H1 (cell line): ENCODE measurements around the gene DPF3. TPM values are rescaled to one million over a fixed set of nuclear protein-coding genes. Genes with fewer than 3 reads are reported as not detected.

Experiments used
- CTCF ChIA-PET: fragments of 300-600 bp; sonication (Branson Sonifier 250); formaldehyde crosslinking; loops from one replicate; lab custom pipeline; 2021; ENCODE audit not compliant: partially characterized antibody; lab: Charles Lee
- POLR2A ChIA-PET: fragments of 300-600 bp; sonication (Branson Sonifier 250); formaldehyde crosslinking; loops from one replicate; lab custom pipeline; 2021; ENCODE audit warnings: inconsistent platforms; ENCODE audit not compliant: partially characterized antibody; lab: Charles Lee
- DNase-seq, 2 experiments: peaks; one replicate each; pipeline versions ENCODE4 v3.0.0 to v3.0.0-alpha.2; 2010 to 2022; ENCODE audit warnings: low spot score in 2 of 2, low read depth in 1 of 2, mixed read lengths in 1 of 2
- FAIRE-seq: peaks from 2 replicates; lab custom pipeline; 2011; peaks lifted over from hg19 to GRCh38; lab: Jason Lieb, UNC
- H2AFZ ChIP-seq: 2 replicates; pipeline ENCODE4 v1.8.1; 2012; ENCODE audit warnings: low read length, inconsistent platforms
- H2AK5ac ChIP-seq: 2 replicates; pipeline ENCODE4 v1.6.1; 2013; ENCODE audit warnings: low read depth, low read length
- H2BK120ac ChIP-seq: replicated peaks from 2 replicates; pipeline ENCODE3; 2013; ENCODE audit warnings: low read depth, low read length, inconsistent platforms
- H2BK12ac ChIP-seq: 2 replicates; pipeline ENCODE4 v1.6.1; 2013; ENCODE audit warnings: low read depth, low read length
- H2BK15ac ChIP-seq: 2 replicates; pipeline ENCODE4 v1.6.1; 2013; ENCODE audit warnings: low read length
- H2BK20ac ChIP-seq: 2 replicates; pipeline ENCODE4 v1.6.1; 2013; ENCODE audit warnings: low read length
- H2BK5ac ChIP-seq: 2 replicates; pipeline ENCODE4 v1.6.1; 2013; ENCODE audit warnings: low read depth, low read length
- H3K14ac ChIP-seq: 2 replicates; pipeline ENCODE4 v1.6.1; 2013; ENCODE audit warnings: inconsistent platforms; ENCODE audit not compliant: insufficient read length
- H3K18ac ChIP-seq: 2 replicates; pipeline ENCODE4 v1.6.1; 2013; ENCODE audit warnings: low read length; ENCODE audit errors: extremely low read depth
- H3K23ac ChIP-seq: 2 replicates; pipeline ENCODE4 v1.6.1; 2013; ENCODE audit warnings: inconsistent platforms; ENCODE audit not compliant: insufficient read length
- H3K23me2 ChIP-seq: 2 replicates; pipeline ENCODE4 v1.6.1; 2013; ENCODE audit warnings: low read depth, low read length
- H3K27ac ChIP-seq: 2 replicates; pipeline ENCODE4 v1.6.1; 2011; ENCODE audit warnings: low read depth, low read length, inconsistent platforms
- H3K27me3 ChIP-seq, 4 experiments: replicated peaks in 1 of 4; 1 replicate in 1 of 4; 2 replicates in 3 of 4; pipeline versions ENCODE4 v1.6.1 to v1.8.1; 2011 to 2013; ENCODE audit warnings: low read length in 3 of 4, mild to moderate bottlenecking in 3 of 4, inconsistent platforms in 2 of 4, mixed read lengths in 2 of 4, moderate library complexity in 1 of 4; ENCODE audit not compliant: control insufficient read depth in 3 of 4, insufficient read depth in 3 of 4; ENCODE audit errors: extremely low read depth in 1 of 4
- H3K36me3 ChIP-seq, 4 experiments: 2 replicates each; pipeline versions ENCODE4 v1.6.1 to v1.8.1; 2011 to 2013; ENCODE audit warnings: mild to moderate bottlenecking in 4 of 4, low read length in 3 of 4, moderate library complexity in 2 of 4, control low read depth in 1 of 4, inconsistent platforms in 1 of 4; ENCODE audit not compliant: insufficient read depth in 4 of 4, control insufficient read depth in 2 of 4
- H3K4ac ChIP-seq: replicated peaks from 2 replicates; pipeline ENCODE3; 2013; ENCODE audit warnings: low read length, low read depth, mixed read lengths, inconsistent platforms; ENCODE audit not compliant: insufficient read length
- H3K4me1 ChIP-seq, 4 experiments: replicated peaks in 1 of 4; 1 replicate in 1 of 4; 2 replicates in 3 of 4; pipeline versions ENCODE4 v1.6.1 to v1.8.1; 2011 to 2013; ENCODE audit warnings: low read length in 3 of 4, inconsistent platforms in 2 of 4, mixed read lengths in 1 of 4; ENCODE audit not compliant: insufficient read depth in 4 of 4, control insufficient read depth in 3 of 4
- H3K4me2 ChIP-seq, 2 experiments: 2 replicates each; pipeline versions ENCODE4 v1.6.1 to v1.8.1; 2011 to 2013; ENCODE audit warnings: low read depth in 2 of 2, low read length in 2 of 2, control low read depth in 1 of 2, inconsistent platforms in 1 of 2, mild to moderate bottlenecking in 1 of 2; ENCODE audit not compliant: insufficient read depth in 1 of 2
- H3K4me3 ChIP-seq, 4 experiments: fragments of 200-600, 300-600 bp in 1 of 4; sonication (generic), shearing (Covaris generic), sonication (Bioruptor Twin) in 1 of 4; 2 replicates each; pipeline versions ENCODE4 v1.5.1 to v1.8.1; 2011 to 2016; ENCODE audit warnings: low read length in 4 of 4, low read depth in 3 of 4, control low read depth in 2 of 4, inconsistent platforms in 2 of 4, mild to moderate bottlenecking in 2 of 4, mixed read lengths in 1 of 4, moderate library complexity in 1 of 4; ENCODE audit not compliant: insufficient read depth in 2 of 4; ENCODE audit errors: extremely low read depth in 1 of 4
- H3K56ac ChIP-seq: replicated peaks from 2 replicates; pipeline ENCODE3; 2013; ENCODE audit warnings: low read depth, mild to moderate bottlenecking, mixed read lengths, low read length, inconsistent platforms; ENCODE audit not compliant: insufficient read length
- H3K79me1 ChIP-seq: 2 replicates; pipeline ENCODE4 v1.6.1; 2013; ENCODE audit warnings: low read depth, low read length, control low read depth
- H3K79me2 ChIP-seq, 2 experiments: 2 replicates each; pipeline versions ENCODE4 v1.6.1 to v1.8.1; 2012 to 2013; ENCODE audit warnings: low read length in 2 of 2, mild to moderate bottlenecking in 2 of 2, inconsistent platforms in 1 of 2; ENCODE audit not compliant: insufficient read depth in 2 of 2, control insufficient read depth in 1 of 2
- H3K9ac ChIP-seq, 4 experiments: replicated peaks in 1 of 4; 1 replicate in 1 of 4; 2 replicates in 3 of 4; pipeline versions ENCODE4 v1.6.1 to v1.8.1; 2011 to 2013; ENCODE audit warnings: low read depth in 3 of 4, low read length in 3 of 4, control low read depth in 2 of 4, mild to moderate bottlenecking in 2 of 4, moderate library complexity in 2 of 4, inconsistent platforms in 1 of 4; ENCODE audit errors: extremely low read depth in 1 of 4
- H3K9me3 ChIP-seq, 2 experiments: 2 replicates each; pipeline versions ENCODE4 v1.6.1 to v1.8.1; 2012 to 2013; ENCODE audit warnings: mild to moderate bottlenecking in 2 of 2, moderate library complexity in 2 of 2, control low read depth in 1 of 2, inconsistent platforms in 1 of 2, low read depth in 1 of 2, low read length in 1 of 2, mixed read lengths in 1 of 2; ENCODE audit not compliant: insufficient read depth in 2 of 2
- H4K20me1 ChIP-seq, 2 experiments: replicated peaks in 1 of 2; 2 replicates each; pipeline versions ENCODE3 to v1.8.1; 2011 to 2013; ENCODE audit warnings: inconsistent platforms in 2 of 2, low read length in 2 of 2, mild to moderate bottlenecking in 1 of 2; ENCODE audit not compliant: insufficient read depth in 2 of 2, control insufficient read depth in 1 of 2
- H4K5ac ChIP-seq: 2 replicates; pipeline ENCODE4 v1.6.1; 2013; ENCODE audit warnings: low read length, low read depth, mixed read lengths, inconsistent platforms; ENCODE audit not compliant: insufficient read length
- H4K8ac ChIP-seq: 2 replicates; pipeline ENCODE4 v1.8.0; 2013; ENCODE audit warnings: mild to moderate bottlenecking, moderate library complexity, low read length, inconsistent platforms; ENCODE audit not compliant: insufficient read depth; ENCODE audit errors: extremely low read depth
- H4K91ac ChIP-seq: replicated peaks from 2 replicates; pipeline ENCODE3; 2013; ENCODE audit warnings: low read length, mixed read lengths, inconsistent platforms; ENCODE audit not compliant: insufficient read length
- CEBPB ChIP-seq: IDR thresholded peaks from 2 replicates; pipeline ENCODE4 v1.6.1; 2012; ENCODE audit warnings: low read depth, low read length
- CHD2 ChIP-seq: IDR thresholded peaks from 2 replicates; pipeline ENCODE4 v1.6.1; 2012; ENCODE audit warnings: low read length, improper control_type of control experiment
- TAF7 ChIP-seq: optimal IDR thresholded peaks from 2 replicates; pipeline ENCODE3; 2011; ENCODE audit warnings: low read depth, mild to moderate bottlenecking, inconsistent platforms, low read length, moderate library complexity, borderline replicate concordance
- WGBS, 2 experiments: shearing (Covaris generic) in 1 of 2; methylation state at CpG; one replicate each; pipeline versions ENCODE4 v1.1.6 to v1.1.7; 2013 to 2015; ENCODE audit warnings: low lambda C conversion rate in 2 of 2, mixed read lengths in 2 of 2, inconsistent platforms in 1 of 2, low coverage in 1 of 2, missing lambda C conversion rate in 1 of 2; ENCODE audit not compliant: insufficient replicate concordance in 2 of 2, insufficient coverage in 1 of 2, insufficient read length in 1 of 2; ENCODE audit errors: extremely low coverage in 1 of 2, missing lambda C conversion rate in 1 of 2; 5-methylcytosine and 5-hydroxymethylcytosine counted together
- polyA plus RNA-seq, 7 experiments: library from polyadenylated mRNA; depleted of rRNA in 3 of 7; stranded (reverse) in 5 of 7; unstranded in 2 of 7; fragments of >200 nt in 5 of 7; fragments of 200-250 nt in 2 of 7; gene quantifications; 1 replicate in 5 of 7; 2 replicates in 1 of 7; 4 replicates in 1 of 7; pipeline versions ENCODE4 v1.2.1 to v1.2.3, GENCODE V29; 2011 to 2013; ENCODE audit warnings: missing spikeins in 2 of 7, mixed read lengths in 2 of 7
- total RNA-seq: library from RNA; stranded (reverse); fragmentation: NEBNext Ultra II Directional; extraction: Animal tissue kit (Norgen Biotek cat#: 25700); gene quantifications from 2 replicates; pipeline ENCODE4 v1.2.1, GENCODE V29; 2021
- TF ChIP-seq, protein P1 (sequence below): IDR thresholded peaks from 2 replicates; pipeline ENCODE4 v1.6.1; 2012; ENCODE audit warnings: inconsistent platforms

Gene DPF3
- total and polyA plus RNA-seq, 2 of the 8 experiments (the other 6 are each of a cell fraction or from before 2014, with no cell fraction given): 0.19 TPM; not detected in 1

- H3K27ac ChIP-seq: no peak overlapping the region
- POLR2A ChIA-PET: no interaction called here
These were observed 212.9 kb downstream of the DPF3 start for GRCh38 chr14:72680853-72681640.

More at GRCh38 chr14:72680853-72681640, 212.9 kb downstream of the DPF3 start:
- TF ChIP-seq CEBPB (no peak), CHD2 (no peak), TAF7 (no peak)
- TF ChIP-seq, protein P1, sequence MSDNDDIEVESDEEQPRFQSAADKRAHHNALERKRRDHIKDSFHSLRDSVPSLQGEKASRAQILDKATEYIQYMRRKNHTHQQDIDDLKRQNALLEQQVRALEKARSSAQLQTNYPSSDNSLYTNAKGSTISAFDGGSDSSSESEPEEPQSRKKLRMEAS: 0 out of 2 replicates have a peak, but pooled peaks have one; percentile 21
- DNase-seq (no peak), FAIRE-seq (no peak)
- Histone ChIP-seq H2BK15ac (no peak overlapping the region), H2BK20ac (no peak overlapping the region), H3K9ac (no peak overlapping the region), H2BK5ac (0 out of 2 replicates have a peak overlapping the region, but pooled peaks have one; percentile 32), H3K4me2 (no peak overlapping the region), H3K14ac (no peak overlapping the region), H2AFZ (no peak overlapping the region), H2BK120ac (no peak overlapping the region), H3K79me1 (no peaks in the 10 kb centered on the region), H3K23ac (no peak overlapping the region), H3K4me1 (peaks cover 0 to 7% (median 1%) of the 10 kb centered on the region in 4 experiments; a peak in 2 of 7 replicates), H2BK12ac (no peak overlapping the region), H3K4me3 (no peak overlapping the region), H3K4ac (no peak overlapping the region), H3K36me3 (no peaks in the 10 kb centered on the region), H4K20me1 (no peaks in the 10 kb centered on the region), H4K8ac (no peak overlapping the region), H4K91ac (no peak overlapping the region), H3K23me2 (no peaks in the 10 kb centered on the region), H3K27me3 (no peaks in the 10 kb centered on the region), H3K56ac (no peak overlapping the region), H3K18ac (no peak overlapping the region), H2AK5ac (no peak overlapping the region), H3K9me3 (no peaks in the 10 kb centered on the region), H4K5ac (no peak overlapping the region), H3K79me2 (no peaks in the 10 kb centered on the region)
- WGBS, 2 experiments: 89% methylated on average over 7 of the region's 7 CpGs; no CpG with 5 or more reads in 1 of the 2 experiments
- CTCF ChIA-PET: interaction anchor here (1.0 to 1.4 kb wide), 2 partner anchors 96 to 164 kb away, joined by 3 read pairs; no protein-coding TSS in a partner anchor
